Stomach smooth muscle (tissue), 2 donors: Measurements from ENCODE around the gene BACH2.

Experiments
- H3K27ac ChIP-seq: one replicate; pipeline ENCODE4 v1.7.0; 2013; ENCODE audit warnings: mild to moderate bottlenecking, low read length, inconsistent platforms
- H3K27me3 ChIP-seq, 2 donors: one replicate each; pipeline ENCODE4 v1.7.0; 2013; ENCODE audit warnings: low read length in 2 of 2; ENCODE audit not compliant: insufficient read depth in 2 of 2, control insufficient read depth in 1 of 2
- H3K36me3 ChIP-seq, 2 donors: one replicate each; pipeline ENCODE4 v1.7.0; 2013; ENCODE audit warnings: low read length in 2 of 2; ENCODE audit not compliant: control insufficient read depth in 2 of 2, insufficient read depth in 2 of 2
- H3K4me1 ChIP-seq: one replicate; pipeline ENCODE4 v1.7.0; 2013; ENCODE audit warnings: low read length; ENCODE audit not compliant: control insufficient read depth, insufficient read depth
- H3K4me3 ChIP-seq, 2 donors: one replicate each; pipeline ENCODE4 v1.7.0; 2013; ENCODE audit warnings: low read length in 2 of 2
- H3K9ac ChIP-seq, 2 donors: one replicate each; pipeline ENCODE4 v1.7.0; 2013; ENCODE audit warnings: low read length in 2 of 2, mild to moderate bottlenecking in 1 of 2
- H3K9me3 ChIP-seq, 2 donors: one replicate each; pipeline ENCODE4 v1.7.0; 2013; ENCODE audit warnings: low read length in 2 of 2; ENCODE audit not compliant: control insufficient read depth in 2 of 2
- donor health status: healthy.
- donor health status: Pancreatic carcinoma.

BACH2 gene

GRCh38 chr6:90222008-90222407 is 74.6 kb downstream of the BACH2 start:
- Histone ChIP-seq H3K27me3 (no peaks in the 10 kb centered on the region), H3K9ac (no peak overlapping the region), H3K27ac (no peak overlapping the region), H3K36me3 (no peaks in the 10 kb centered on the region), H3K9me3 (peaks cover 0 to 3% of the 10 kb centered on the region in 2 donors), H3K4me3 (no peak overlapping the region), H3K4me1 (peaks cover 18% of the 10 kb centered on the region)

- H3K4me1 ChIP-seq = peaks cover 18% of the 10 kb centered on the region
Measured at GRCh38 chr6:90221403-90221802, 75.2 kb downstream of the BACH2 start.

DNA sequence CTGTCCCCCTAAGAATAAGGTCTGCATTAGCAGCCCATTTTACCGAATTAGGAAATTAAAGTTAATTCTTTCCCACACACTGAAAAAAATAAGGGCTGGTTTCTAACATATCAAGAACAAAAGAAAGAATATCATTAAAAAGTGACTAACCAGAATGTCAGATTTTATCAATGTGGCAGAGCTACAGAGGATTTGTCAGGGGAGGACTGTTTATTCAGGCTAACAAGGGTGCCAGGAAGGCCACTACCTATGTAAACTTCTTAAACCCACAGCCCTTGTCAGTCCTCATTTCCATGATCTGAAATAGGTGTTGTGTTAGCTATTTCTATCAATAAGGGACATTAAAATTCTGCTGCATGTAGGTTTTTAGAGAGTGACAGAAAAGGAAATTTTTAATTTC is 76.4 kb downstream of the BACH2 start:
- Histone ChIP-seq H3K9me3 (peaks cover 0 to 3% of the 10 kb centered on the region in 2 donors), H3K27me3 (no peaks in the 10 kb centered on the region), H3K4me3 (no peak overlapping the region), H3K27ac (no peak overlapping the region), H3K9ac (no peak overlapping the region), H3K4me1 (peaks cover 18% of the 10 kb centered on the region), H3K36me3 (no peaks in the 10 kb centered on the region)

More at GRCh38 chr6:90221403-90221802, 75.2 kb downstream of the BACH2 start:
- no peaks in the 10 kb centered on the region for H3K36me3 ChIP-seq
- no peak overlapping the region for H3K9ac ChIP-seq
- H3K4me3 ChIP-seq = no peak overlapping the region
- H3K27ac ChIP-seq = no peak overlapping the region
- H3K9me3 ChIP-seq = peaks cover 0 to 3% of the 10 kb centered on the region in 2 donors
- no peaks in the 10 kb centered on the region for H3K27me3 ChIP-seq

DNA sequence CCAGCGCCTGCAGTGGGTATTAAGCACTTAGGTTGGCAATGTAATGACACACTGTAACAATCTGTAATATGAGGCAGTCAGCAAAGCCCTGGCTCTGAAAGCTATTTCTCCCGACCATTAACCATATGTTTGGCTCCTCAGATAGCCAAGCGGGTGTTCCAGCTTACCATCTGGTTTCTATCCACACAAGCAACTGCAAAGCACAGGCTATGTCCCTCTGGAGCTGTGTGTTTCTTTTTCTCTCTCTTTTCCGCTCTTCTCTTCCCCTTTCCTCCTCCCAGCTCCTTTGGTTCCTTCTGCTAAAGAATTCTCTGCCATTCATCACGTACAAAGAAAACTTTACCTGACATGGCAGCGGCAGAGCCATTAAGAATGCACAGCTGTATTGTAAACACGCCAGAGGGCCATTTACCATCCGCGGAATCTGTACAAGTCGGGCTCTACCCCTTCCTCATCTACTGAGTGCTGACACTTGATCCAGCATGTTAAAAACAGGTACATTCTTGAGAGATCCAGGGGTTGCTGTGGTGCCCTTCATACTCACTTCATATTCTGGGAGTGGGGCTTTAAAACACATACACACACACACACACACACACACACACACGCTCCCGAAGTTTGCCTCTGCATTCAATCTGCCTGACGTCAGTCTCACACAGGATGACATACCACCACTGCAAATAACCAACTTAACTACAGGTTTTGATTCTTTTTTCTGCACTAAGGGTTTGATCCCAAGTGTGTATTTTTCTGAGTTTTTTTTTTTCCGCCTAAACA is 77.2 kb downstream of the BACH2 start:
- peak overlapping the region; percentile 1 to 71 for H3K9ac ChIP-seq
- peak overlapping the region; percentile 95 for H3K27ac ChIP-seq
- H3K4me1 ChIP-seq = peaks cover 18% of the 10 kb centered on the region
- no peaks in the 10 kb centered on the region for H3K27me3 ChIP-seq
- H3K4me3 ChIP-seq = peak overlapping the region; percentile 51 to 71
- no peaks in the 10 kb centered on the region for H3K36me3 ChIP-seq
- H3K9me3 ChIP-seq = peaks cover 0 to 3% of the 10 kb centered on the region in 2 donors

DNA sequence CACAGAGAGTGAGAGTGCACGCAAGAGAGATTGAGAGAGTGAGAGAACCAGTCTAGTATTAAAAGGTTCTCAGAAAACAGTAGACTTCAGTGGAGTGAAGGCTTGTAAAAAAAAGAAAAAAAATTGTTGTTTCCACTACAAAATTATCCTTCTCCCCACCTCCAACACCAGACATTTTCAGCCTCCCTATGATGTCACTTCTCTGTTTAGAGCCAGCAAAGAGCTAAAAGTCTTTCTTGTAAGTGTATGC is 77.8 kb downstream of the BACH2 start:
- Histone ChIP-seq H3K4me1 (peaks cover 18% of the 10 kb centered on the region), H3K9me3 (peaks cover 0 to 3% of the 10 kb centered on the region in 2 donors), H3K4me3 (peak overlapping the region; percentile 51 to 71), H3K9ac (peak overlapping the region; percentile 71 to 73), H3K27me3 (no peaks in the 10 kb centered on the region), H3K36me3 (no peaks in the 10 kb centered on the region), H3K27ac (peak overlapping the region; percentile 95)

- no peaks in the 10 kb centered on the region for H3K27me3 ChIP-seq
- H3K4me1 ChIP-seq = peaks cover 18% of the 10 kb centered on the region
- peak overlapping the region in 1 of 2 donors; percentile 73 for H3K9ac ChIP-seq
- H3K27ac ChIP-seq = peak overlapping the region; percentile 95
- peak overlapping the region; percentile 17 to 71 for H3K4me3 ChIP-seq
- H3K9me3 ChIP-seq = no peaks in the 10 kb centered on the region
- H3K36me3 ChIP-seq = no peaks in the 10 kb centered on the region
Measured at GRCh38 chr6:90217506-90218127, 79.0 kb downstream of the BACH2 start.

- no peaks in the 10 kb centered on the region for H3K36me3 ChIP-seq
- peaks cover 18% of the 10 kb centered on the region for H3K4me1 ChIP-seq
- no peaks in the 10 kb centered on the region for H3K27me3 ChIP-seq
- H3K9ac ChIP-seq = no peak overlapping the region
- no peaks in the 10 kb centered on the region for H3K9me3 ChIP-seq
- H3K27ac ChIP-seq = no peak overlapping the region
- no peak overlapping the region for H3K4me3 ChIP-seq
Measured at GRCh38 chr6:90216072-90216977, 80.3 kb downstream of the BACH2 start.

- no peaks in the 10 kb centered on the region for H3K36me3 ChIP-seq
- no peak overlapping the region for H3K27ac ChIP-seq
- H3K4me1 ChIP-seq = peaks cover 18% of the 10 kb centered on the region
- H3K9me3 ChIP-seq = no peaks in the 10 kb centered on the region
- no peak overlapping the region for H3K4me3 ChIP-seq
- H3K9ac ChIP-seq = no peak overlapping the region
- no peaks in the 10 kb centered on the region for H3K27me3 ChIP-seq
Measured at GRCh38 chr6:90214966-90215365, 81.7 kb downstream of the BACH2 start.

DNA sequence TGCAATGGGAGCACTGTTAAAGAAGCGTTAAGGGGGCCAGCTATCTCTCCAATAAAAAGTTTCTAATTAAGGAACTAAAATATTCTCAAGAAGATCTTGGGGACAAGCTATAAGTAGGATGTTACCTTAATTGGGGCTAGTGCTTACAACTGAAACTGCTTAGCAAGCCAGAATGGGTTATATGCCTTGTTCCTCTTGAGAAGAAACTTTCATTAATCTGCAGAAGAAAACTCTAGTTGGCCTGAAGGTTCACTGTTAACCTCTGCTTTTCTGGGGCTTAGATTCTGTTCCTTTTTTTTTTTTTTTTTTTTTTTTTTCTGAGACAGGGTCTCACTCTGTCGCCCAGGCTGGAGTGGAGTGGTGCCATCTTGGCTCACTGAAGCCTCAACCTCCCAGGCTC is 82.2 kb downstream of the BACH2 start:
- H3K4me1 ChIP-seq = peaks cover 14% of the 10 kb centered on the region
- no peak overlapping the region for H3K4me3 ChIP-seq
- no peaks in the 10 kb centered on the region for H3K36me3 ChIP-seq
- H3K27ac ChIP-seq = no peak overlapping the region
- no peaks in the 10 kb centered on the region for H3K9me3 ChIP-seq
- no peak overlapping the region for H3K9ac ChIP-seq
- H3K27me3 ChIP-seq = no peaks in the 10 kb centered on the region

DNA sequence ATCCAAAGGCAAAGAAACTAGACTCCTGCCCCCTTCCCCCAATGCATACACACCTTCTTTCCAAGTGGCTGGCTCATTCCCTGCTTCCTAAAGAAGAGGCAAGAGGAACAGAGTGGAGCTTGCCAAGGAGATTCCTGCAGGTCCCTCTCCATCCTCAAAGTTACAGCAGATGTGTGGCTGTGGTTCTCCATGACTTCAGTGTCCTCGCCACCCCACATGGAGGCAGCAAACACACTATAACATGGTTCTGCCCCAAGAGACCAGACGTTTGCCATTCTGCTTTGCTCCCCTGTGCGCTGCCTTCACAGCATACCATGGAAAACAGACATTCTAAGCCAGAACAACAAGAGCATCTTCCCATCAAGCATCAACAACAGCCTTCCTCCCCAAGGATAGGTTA is 84.4 kb downstream of the BACH2 start:
- Histone ChIP-seq H3K36me3 (no peaks in the 10 kb centered on the region), H3K27ac (no peak overlapping the region), H3K9me3 (no peaks in the 10 kb centered on the region), H3K4me1 (no peaks in the 10 kb centered on the region), H3K4me3 (no peak overlapping the region), H3K27me3 (no peaks in the 10 kb centered on the region), H3K9ac (no peak overlapping the region)
